ENCODE data around the gene ZNF385B.
A peak's percentile ranks its signal among the peaks of the same experiment; 100 is the strongest.

ZNF385B gene

DNA sequence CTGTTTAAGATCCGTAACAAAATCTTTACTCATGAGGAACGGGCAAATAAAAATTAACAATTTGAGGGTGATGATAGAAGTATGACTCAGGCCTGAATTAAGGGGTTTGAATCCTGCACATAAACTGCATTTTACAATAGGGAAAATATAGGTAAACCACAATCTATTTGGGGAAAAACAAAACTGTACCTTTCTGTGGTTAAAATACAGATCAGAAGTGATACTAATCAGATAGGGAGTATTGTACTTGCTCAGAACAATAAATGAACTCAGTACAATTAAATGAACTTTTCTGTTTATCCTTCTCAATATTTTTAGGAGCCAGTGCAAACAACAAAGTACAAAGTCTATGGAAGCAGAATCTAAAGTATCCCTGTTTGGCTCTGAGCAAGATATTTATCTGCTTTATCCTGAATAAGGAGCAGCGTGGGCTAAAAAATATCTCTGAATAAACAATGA is 287.3 kb downstream of the ZNF385B start:
- no peak for DNase-seq

DNA sequence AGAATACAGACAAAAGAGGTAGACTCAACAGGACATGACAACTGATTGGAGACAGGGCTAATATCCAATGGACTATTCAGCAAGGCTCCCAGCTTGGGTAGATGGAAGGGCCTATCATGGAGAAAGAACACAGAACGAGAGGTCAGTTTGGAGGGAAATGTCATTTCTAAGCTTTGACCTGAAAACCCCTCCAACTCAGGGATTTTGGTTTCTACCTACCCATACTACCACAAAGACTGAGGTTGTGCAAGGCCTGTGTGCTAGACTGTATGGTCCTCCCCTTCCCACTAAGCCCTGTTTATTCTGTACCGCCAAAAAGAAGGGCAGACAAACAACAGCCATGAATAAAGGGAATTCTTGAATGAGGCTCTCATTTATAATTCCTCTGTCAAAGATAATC is 288.9 kb downstream of the ZNF385B start:
- no peak for DNase-seq

DNA sequence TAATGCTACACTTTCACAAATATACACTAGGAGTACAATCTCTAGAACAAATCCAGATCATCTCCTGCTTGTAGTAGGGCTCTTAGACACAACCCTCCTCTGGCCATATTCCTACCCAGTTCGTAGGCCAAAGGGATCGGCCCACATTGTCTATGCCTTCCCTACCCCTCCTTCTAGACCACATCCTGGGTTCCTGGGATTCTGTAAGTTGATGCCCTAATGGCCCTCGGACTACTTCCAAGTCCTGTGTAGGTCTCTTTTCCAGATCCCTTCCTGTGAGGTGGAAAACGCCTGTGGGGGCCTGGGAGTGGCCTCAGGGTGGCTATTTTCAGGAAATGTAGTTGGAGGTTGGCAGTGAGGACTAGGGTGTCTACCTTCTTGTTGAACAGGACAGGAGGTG is 289.7 kb downstream of the ZNF385B start:
- DNase-seq, result no peak

DNA sequence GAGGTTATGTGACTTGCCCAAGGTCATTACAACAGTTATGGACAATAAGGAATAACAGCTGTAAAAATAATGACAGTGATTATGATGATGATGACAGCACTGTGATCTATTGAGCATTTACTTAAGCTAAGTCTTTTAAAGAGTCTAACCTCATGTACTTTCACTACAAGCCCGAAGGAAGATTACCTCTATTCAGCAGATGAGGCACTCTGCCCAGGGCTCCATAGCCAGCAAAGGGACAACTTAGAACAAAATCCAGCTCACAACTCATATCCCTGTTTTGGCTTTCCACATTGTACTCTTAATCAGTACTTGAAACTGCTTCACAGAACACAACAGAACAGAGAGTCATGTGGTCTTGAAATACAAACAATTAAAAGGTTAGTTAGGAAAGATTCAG is 290.2 kb downstream of the ZNF385B start:
- DNase-seq, result no peak

DNA sequence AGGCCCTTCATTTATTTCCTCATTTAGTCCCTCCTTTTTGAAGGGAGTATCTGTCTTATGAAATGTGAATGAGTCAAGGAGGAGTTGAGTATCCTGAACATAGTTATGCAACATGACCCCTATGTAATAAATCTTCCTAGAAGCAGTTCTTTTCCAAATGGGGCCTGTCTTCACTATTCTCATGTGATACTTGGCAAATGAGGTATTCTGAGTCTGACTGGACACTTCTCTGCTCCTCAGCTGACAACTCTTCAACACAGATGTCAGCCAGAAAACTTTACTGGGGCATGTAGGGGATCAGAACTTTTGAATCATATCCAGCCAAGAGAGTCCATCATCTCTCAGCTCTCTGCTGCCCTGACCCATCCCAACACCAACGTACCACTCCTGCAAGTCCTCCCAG is 291.6 kb downstream of the ZNF385B start:
- DNase-seq, result no peak

DNA sequence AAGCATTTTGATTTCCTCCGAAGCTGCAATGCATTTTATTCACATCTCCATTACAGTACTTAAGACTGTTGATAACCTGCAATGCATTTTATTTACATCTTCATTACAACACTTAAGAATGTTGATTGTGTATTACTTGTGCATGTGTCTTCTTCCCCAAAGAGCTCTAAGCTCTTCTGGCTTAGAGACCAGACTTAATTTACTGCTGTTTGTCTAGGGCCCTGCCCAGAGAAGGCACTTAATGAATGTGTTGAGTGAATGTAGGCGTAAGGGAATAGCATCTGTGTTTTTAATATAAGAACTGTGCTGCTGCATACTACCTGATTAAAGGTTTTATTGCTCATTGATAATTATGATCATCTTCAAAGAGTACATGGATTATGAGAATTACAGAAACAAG is 295.6 kb downstream of the ZNF385B start:
- DNase-seq, result no peak

DNA sequence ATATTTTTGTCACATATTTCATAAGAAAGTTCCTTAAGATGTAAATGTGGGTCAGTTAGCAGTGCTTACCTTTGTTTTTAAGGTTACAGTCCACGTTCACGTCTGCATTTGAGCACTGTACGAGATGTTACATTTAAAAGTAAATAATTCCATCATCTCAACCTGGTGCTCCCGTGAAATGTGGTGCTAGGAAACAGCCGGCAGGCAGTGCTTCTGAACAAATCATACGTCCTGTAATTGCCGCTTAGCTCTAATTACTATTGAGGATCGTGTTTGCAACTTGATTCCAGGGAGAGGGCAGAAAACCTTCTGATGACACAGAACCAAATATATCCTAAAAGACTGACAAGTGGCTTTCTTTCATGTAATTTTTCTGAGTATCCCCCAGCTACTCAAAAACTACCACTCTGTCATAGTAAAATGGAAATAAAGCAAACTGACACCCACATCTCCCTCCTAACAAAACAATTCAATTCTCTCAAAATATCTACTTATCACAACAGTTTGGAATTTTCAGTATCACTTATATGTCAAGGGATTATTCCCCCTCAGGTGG is 299.0 kb downstream of the ZNF385B start:
- peak; percentile 25 for DNase-seq

DNA sequence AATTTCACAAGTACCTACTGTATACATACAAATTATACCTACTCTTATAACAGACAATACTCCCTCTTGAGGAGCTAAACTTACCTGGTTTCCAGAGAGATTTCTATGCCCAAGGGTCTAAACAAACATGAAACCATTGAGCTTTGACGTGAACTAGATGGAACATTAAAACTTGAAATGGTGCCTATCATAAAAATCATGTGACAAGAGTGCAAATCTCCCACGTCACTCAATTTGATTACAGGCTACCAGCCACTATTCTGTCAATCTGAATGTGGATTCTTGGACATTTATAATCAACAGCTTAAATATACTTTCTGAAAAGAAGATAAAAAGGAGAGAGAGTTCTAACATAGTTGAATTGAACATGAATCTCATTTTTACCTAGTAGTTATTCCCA is 299.7 kb downstream of the ZNF385B start:
- no peak for DNase-seq

DNA sequence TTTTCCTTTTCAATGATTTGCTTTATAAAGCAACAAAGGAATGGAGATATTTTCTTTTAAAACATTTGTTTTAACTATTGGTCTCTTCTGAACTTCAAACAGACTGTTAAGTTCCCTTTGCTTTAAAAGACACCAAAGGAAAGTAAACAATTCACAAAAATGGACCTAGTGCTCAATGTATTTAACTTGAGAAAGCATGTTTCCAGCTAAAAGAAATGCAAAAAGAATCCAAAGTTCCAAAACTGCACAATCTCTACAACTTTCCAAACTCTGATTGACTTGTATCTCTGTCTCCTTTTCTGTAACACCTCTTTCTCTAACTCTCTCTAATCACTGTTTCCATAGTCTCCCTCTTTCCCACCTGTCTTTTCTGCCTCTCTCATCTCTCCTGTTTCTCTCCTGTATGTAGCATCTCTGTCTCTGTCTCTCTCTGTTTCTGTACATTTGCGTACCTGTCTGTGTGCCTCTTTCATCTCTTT is 301.1 kb downstream of the ZNF385B start:
- no peak for DNase-seq

DNA sequence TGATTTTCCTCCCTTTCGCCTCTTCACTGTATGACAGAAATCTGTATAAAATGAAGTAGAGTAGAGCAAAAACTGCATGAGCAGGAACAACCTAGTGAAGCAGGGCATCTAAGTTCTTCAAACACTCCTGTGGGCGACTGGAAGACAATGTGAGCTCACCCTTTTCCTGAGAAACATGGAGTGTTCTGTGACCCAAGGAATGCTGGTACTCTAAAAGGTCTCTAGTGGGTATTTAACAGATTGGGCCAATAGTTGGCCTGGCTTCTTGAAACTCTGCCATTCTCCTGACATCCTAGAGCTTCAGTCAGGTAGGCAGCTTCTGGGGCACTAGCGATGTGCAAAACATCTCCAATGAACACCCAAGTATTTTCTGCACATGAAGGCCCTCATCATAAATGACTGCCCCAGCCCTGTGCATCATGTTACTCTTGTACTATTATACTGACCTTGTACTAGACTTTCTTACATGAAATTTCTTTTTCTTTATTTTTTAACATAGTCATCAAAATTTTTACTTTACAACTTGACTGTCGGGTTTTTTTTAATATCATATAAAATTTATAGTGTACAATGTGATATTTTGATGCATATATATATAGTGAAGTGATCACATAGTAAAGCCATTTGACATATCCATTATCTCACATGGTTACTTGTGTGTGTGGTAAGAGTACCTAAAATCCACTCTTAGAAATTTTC is 302.2 kb downstream of the ZNF385B start:
- no peak for DNase-seq

DNA sequence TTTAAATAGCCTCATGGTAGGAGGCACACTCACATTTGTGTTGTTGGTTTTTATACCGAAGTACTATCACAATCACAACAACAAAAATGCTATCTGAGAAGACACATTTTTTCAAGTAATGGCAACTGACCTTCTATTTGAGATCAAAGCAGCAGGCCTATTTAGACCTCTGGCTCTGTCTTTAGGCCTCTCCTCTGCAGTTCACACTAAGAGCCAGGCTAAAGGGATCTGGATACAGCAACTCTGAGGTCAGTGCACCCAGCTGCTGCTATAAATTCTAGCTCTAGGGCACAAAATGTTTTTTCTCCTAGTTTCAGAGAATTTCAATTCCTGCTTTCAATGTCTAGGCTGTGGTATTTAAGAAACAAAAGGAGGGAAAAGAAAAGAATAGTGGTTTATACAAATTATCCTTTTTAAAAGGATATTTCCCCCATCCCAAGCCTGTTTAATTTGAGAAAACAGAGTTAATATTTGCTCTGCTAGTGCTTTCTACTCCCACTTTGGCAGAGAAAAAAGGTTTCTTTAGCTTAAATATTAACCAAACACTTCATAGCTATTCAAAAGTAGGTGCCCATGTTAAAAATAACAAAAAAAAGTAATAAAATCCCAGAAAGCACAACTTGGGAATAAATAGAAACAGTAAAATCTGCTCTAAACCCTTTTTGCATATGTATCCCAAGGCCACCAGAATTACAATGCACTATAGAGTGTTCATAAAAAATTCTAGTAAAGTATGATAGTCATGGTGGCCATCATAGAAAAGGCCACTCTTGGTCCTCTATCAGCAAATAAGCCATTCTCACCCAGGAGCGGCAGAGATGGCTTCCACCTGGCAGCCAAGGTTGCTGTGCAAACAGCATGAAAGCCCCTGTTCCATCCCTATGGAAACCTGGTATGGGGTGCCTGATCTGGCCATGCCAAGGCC is 303.1 kb downstream of the ZNF385B start:
- DNase-seq, result no peak

DNA sequence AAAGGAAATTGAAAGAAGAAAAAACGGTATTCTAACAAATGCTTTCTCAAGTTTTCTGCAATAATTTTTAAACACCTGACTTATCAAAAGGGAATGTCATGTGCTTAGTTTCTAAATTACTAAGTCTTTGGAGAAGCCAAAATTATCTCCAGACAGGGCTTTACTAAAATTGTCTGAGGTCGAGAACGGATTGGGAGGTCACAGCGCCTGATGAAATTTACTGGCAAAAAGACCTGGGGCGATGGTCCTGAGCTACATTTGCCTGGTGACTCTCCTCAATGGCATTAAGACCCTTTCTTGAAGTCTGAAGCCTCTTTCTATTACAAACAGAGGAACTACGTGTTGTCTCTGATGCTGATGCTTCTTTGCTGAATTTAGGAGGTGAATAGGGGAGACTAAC is 305.0 kb downstream of the ZNF385B start:
- no peak for DNase-seq

DNA sequence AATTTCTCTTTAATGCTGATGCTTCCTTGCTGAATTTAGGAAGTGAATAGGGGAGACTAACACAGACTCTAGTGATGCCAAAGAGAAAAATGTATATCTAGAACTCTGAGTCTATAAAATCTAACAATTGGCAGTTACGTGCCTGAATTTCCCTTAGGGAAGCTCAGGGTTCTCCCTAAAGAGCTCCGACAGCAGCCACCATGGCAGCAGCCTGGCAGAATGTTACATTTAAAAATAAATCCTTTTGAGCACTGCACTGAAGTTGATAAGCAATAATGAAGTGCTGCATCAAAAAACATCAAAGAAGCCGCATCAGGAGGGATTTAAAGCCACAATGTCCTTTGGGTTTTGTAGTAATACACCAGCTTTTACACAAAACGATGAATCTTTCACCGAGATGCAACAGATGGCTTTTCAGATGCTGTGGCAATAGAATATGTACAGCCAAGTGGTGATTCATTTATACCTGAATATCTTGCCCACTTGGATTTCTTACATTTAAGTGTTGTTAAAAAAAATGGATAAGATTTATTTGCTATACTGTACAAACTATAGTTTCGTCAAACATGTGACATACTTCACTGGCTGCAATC is 305.6 kb downstream of the ZNF385B start:
- no peak for DNase-seq

DNA sequence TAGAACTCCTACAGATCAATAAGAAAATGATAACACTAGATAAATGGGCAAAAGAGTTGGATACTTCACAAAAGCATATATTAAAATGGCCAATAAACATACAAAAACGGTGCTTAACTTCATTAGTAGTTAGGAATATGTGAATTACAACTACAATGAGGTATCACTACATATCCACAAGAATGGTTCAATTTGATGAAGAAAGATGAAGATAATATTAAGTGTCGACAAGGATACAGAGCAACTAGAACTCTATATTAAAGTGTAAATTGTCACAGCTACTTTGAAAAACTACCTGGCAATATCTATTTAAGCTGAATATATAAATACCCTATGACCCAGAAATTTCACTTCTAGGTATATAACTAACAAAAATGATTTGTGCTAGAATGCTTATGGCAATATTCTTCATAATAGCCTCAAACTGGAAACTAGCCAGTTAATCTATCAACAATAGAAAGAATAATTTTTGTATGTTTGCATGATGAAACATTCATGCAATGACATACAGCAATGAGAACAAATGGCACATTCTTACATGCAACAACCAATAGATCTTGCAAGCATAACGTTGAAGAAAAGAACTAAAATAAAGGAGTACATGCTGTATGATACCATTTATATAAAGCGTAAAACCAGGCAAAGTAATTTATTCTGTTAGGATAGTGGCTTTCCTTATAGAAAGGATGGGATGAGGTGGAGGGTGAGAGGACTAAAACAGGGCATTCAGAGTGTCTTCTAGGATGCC is 306.6 kb downstream of the ZNF385B start:
- no peak for DNase-seq

DNA sequence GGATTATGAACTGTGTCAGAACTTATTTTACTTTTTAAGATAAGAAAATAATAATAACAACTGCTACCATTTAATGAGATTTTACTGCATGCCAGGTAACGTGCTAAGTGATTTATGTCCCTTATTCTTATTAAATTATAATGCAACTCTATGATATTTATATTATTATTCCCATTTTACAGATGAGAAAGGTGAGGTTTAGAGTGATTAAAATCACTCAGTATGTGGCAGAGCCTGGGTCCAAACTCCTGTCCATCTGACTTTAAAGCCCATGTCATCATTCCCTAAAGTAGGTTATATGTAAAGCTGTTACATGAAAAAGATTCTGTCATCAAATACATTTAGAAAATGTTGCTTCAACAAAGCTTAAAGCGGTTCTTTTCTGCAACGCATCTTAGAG is 308.0 kb downstream of the ZNF385B start:
- no peak for DNase-seq

DNA sequence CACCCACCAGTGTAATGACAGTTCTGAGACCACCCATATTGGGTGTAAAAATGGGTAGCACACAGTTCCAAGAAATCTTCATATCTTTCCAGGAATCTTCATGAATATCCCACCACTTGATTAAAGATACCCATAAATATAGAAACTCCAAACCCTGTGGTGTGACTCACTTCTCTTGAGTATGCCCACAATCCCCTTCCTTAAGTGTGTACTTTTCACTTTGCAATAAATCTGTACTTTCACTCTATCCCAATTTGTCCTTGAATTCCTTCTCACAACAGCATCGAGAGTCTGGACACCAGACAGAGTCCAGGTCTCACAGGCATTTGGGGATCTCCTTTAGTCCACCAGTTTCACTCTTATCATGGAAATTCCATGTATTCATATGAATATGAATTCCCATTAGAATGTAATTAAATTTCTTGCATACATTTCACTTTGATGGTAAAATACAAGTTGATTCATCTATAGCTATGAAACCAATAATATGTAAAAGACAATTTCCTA is 309.8 kb downstream of the ZNF385B start:
- no peak for DNase-seq

DNA sequence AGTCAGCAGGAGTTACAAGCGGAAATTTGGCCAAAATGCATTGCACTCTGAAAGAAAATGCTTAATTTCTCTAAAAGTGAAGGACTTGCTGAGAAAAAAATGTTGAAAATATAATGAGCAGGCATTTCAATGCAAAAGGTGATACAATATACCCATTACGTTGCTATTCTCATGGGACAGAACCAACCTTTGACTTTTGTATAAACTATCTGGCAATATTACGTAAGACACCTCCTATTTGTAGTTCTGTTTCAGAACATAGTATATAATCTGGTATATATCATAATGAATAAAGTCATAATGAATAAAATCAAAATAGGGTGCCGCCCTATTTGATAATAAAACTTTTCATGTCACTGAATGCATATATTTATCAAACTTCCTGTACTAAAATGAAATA is 310.6 kb downstream of the ZNF385B start:
- no peak for DNase-seq

DNA sequence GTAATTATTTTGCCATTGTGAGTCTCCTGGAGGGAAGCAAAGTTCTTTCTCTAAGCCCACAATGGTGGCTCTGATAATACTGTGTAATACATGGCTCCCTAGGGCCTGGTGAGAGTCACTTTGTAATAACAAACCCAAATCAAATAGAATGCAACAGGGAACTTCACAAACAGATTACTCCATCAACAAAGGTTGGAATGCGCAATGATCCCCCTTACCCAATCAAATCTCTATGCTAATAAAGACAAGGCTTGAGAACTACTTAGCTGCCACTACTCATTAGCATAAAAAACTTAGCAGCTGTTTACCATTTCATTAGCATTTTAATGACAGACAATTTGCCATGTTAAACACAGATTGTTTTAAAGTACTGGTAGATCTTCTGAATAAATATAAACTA is 311.2 kb downstream of the ZNF385B start:
- no peak for DNase-seq

DNA sequence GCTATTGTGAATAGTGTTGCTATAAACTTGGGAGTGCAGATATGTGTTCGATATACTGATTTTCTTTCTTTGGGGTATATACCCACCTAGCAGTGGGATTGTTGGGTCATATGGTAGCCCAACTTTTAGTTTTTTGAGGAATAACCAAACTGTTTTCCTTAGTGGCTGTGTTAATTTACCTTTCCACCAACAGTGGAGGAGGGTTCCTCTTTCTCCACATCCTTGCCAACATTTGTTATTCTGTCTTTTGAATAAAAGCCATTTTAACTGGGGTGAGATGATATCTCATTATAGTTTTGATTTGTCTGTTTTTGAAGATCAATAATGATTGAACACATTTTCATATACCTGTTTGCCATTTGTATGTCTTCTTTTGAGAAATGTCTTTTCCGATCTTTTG is 314.8 kb downstream of the ZNF385B start:
- DNase-seq, result no peak

DNA sequence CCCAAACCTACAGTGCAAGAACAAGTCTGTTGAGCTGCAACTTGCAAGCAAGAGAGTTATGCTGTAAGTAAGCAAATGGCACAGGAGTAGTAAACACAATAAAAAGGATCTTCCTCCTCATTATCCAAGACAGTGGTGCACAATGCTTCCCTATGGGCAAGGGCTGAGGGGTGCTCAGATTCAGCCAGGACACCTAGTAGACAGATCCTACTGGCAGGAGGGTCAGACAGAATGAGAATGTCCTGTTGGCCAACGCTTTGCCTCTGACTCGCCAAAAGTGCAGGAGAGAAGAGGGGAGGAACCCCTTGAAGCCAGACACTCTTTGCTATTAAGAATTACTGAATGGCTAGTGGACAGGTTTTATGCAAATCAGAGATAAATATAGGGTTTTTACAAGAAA is 316.4 kb downstream of the ZNF385B start:
- no peak for DNase-seq

DNA sequence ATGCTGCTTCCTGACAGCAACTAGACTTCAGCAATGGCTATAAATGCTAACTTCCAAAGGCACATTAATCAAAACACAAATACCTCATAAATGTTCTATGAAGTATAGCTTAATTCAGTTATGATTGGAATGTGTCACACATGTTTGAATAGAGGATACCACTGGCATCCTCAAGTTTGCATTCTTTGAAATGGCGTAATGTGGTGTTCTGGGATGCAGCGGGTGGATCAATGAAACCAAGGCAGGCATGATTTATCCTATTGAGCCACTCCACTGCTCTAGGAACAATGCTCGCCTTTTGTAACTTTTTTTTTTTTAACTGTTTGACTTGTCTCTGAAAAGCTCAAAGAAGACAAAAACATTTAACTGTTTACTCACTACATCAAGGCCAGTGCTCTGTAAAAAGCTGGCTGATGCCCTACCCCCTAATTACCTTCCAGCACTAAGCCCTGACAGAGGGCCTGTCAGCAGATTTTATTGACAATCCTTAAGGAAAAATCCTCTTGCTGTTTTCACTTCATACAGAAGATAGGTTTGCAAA is 318.0 kb downstream of the ZNF385B start:
- no peak for DNase-seq

DNA sequence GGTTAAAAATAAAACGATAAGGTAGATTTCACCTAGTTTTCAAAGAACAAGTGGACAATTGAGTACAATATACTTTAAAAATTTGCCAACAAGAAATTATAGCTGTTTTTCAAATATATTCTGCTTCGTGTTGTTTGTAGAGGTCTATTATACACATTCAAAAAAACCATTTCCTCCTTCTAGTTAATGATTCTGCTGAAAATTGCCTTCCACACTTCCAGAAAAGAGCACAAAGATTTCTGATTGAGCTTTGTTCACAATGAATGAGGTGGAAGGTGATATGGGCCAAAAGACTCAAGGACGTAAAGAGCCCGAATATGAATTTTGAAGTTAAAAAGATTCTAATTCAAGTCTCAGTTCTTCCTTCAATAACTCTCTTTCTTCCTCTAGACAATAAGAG is 319.8 kb downstream of the ZNF385B start:
- DNase-seq, result no peak
